Transverse colon (tissue), 4 donors: ENCODE results near the gene ZNF346.
"Not testable (repeated sequence)": the region's sequence is repeated elsewhere in the genome, so short reads cannot be mapped to it uniquely, and the experiment has no call there.

Source experiments
- CTCF ChIP-seq, 5 experiments: fragments of 200-600 bp in 3 of 5; fragments of 450-650 bp in 2 of 5; sonication (generic) in 3 of 5; IDR thresholded peaks; 1 replicate in 2 of 5; 2 replicates in 3 of 5; pipeline ENCODE4 v1.5.1; 2016 to 2017; ENCODE audit warnings: antibody characterized with exemption in 5 of 5, inconsistent platforms in 3 of 5, mild to moderate bottlenecking in 2 of 5, moderate library complexity in 1 of 5
- POLR2A ChIP-seq: fragments of 450-650 bp; IDR thresholded peaks from one replicate; pipeline ENCODE4 v1.6.1; 2016; ENCODE audit warnings: antibody characterized with exemption, mild to moderate bottlenecking, moderate library complexity
- POLR2AphosphoS5 ChIP-seq, 3 donors: sonication (generic); formaldehyde crosslinking; IDR thresholded peaks; one replicate each; pipeline ENCODE4 v1.6.1; 2016; ENCODE audit warnings: antibody characterized with exemption in 3 of 3

DNA sequence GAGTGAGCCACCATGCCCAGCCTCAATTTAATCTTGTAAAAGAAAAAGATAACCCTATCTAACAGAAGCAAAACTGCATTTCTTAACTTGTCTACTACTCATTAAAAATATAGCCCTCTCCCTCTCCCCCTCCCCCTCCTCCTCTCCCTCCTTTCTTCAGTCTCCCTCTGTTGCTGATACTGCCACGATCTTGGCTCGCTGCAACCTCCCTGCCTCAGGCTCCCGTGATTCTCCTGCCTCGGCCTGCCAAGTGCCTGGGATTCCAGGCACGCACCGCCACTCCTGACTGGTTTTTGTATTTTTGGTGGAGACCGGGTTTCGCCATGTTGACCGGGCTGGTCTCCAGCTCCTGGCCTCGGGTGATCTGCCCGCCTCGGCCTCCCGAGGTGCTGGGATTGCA lies 39.4 kb upstream of the ZNF346 start:
- TF ChIP-seq POLR2AphosphoS5 (IDR thresholded peaks at IDR 0.05); POLR2A; CTCF (IDR thresholded peaks at IDR 0.05): not testable (repeated sequence)
